Measurements from ENCODE around the gene STK32B.

GRCh38 chr4:5114950-5115349 lies 63.7 kb downstream of the STK32B start:
- TF ChIP-seq CTCF (IDR thresholded peaks at IDR 0.05) (no peak), POLR2AphosphoS5 (IDR thresholded peaks at IDR 0.05; ENCODE audit: low read depth, low read length) (no peak)

All from Panc1 (cell line).